GM23338 (cell line): Measurements from ENCODE around the gene SLC9A2.

Experiments
- EZH2 ChIP-seq: fragments of 200-600 bp; sonication (generic); IDR thresholded peaks from one replicate; pipeline ENCODE4 v1.8.0; 2017; ENCODE audit warnings: antibody characterized with exemption, mild to moderate bottlenecking, low read depth; ENCODE audit not compliant: unreplicated experiment
- EZH2phosphoT487 ChIP-seq: fragments of 200-600 bp; sonication (generic); IDR thresholded peaks from one replicate; pipeline ENCODE4 v1.8.1; 2018; ENCODE audit warnings: antibody characterized with exemption; ENCODE audit not compliant: unreplicated experiment
- POLR2AphosphoS5 ChIP-seq: IDR thresholded peaks from 2 replicates; pipeline ENCODE4 v1.6.1; 2016; ENCODE audit warnings: antibody characterized with exemption, low read depth
- REST ChIP-seq: IDR thresholded peaks from one replicate; pipeline ENCODE4 v1.6.1; 2018; ENCODE audit warnings: antibody characterized with exemption; ENCODE audit not compliant: unreplicated experiment
- ZNF114 ChIP-seq: fragments of 250-450 bp; sonication (Bioruptor Pico); IDR thresholded peaks from 2 replicates; pipeline ENCODE4 v1.5.0; 2020; ENCODE audit warnings: mild to moderate bottlenecking, moderate library complexity
- TF ChIP-seq, protein P1 (sequence below), 2 experiments: fragments of 200-600 bp in 1 of 2; sonication (generic) in 1 of 2; conservative IDR thresholded peaks; 2 replicates each; pipeline versions ENCODE4 v1.5.1 to v1.6.1; 2016 to 2017; ENCODE audit warnings: antibody characterized with exemption in 2 of 2, low read depth in 2 of 2, mild to moderate bottlenecking in 2 of 2, moderate library complexity in 1 of 2

GRCh38 chr2:102717308-102718018 is 98.1 kb downstream of the SLC9A2 start:
- TF ChIP-seq REST (no peak), POLR2AphosphoS5 (no peak), EZH2 (no peak), EZH2phosphoT487 (no peak), ZNF114 (no peak)
- TF ChIP-seq, protein P1, sequence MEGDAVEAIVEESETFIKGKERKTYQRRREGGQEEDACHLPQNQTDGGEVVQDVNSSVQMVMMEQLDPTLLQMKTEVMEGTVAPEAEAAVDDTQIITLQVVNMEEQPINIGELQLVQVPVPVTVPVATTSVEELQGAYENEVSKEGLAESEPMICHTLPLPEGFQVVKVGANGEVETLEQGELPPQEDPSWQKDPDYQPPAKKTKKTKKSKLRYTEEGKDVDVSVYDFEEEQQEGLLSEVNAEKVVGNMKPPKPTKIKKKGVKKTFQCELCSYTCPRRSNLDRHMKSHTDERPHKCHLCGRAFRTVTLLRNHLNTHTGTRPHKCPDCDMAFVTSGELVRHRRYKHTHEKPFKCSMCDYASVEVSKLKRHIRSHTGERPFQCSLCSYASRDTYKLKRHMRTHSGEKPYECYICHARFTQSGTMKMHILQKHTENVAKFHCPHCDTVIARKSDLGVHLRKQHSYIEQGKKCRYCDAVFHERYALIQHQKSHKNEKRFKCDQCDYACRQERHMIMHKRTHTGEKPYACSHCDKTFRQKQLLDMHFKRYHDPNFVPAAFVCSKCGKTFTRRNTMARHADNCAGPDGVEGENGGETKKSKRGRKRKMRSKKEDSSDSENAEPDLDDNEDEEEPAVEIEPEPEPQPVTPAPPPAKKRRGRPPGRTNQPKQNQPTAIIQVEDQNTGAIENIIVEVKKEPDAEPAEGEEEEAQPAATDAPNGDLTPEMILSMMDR (conservative IDR thresholded peaks at IDR 0.05; ENCODE audit: low read depth in 2 of 2), result no peak
